Neural progenitor cell (in vitro differentiated cells): Measurements from ENCODE around the gene IL16. TPM values are rescaled to one million over a fixed set of nuclear protein-coding genes. Genes with fewer than 3 reads are reported as not detected.

ENCODE experiments used
- DNase-seq: peaks from one replicate; pipeline ENCODE4 v3.0.0-alpha.2; 2016; ENCODE audit warnings: low spot score
- H2AFZ ChIP-seq: fragments of 200-600 bp; sonication (generic); replicated peaks from 2 replicates; pipeline ENCODE4 v1.6.1; 2016; ENCODE audit warnings: antibody characterized with exemption
- H3F3A ChIP-seq: fragments of 200-600 bp; sonication (generic); 2 replicates; pipeline ENCODE4 v1.6.1; 2016; ENCODE audit warnings: antibody characterized with exemption, low read depth
- H3K27ac ChIP-seq: fragments of 200-600 bp; sonication (generic); 2 replicates; pipeline ENCODE4 v1.5.1; 2016; ENCODE audit warnings: mild to moderate bottlenecking
- H3K27me3 ChIP-seq: fragments of 200-600 bp; sonication (generic); 2 replicates; pipeline ENCODE4 v1.6.1; 2016; ENCODE audit warnings: mild to moderate bottlenecking, moderate library complexity
- H3K36me3 ChIP-seq: fragments of 200-600 bp; sonication (generic); 2 replicates; pipeline ENCODE4 v1.5.1; 2016
- H3K4me1 ChIP-seq: fragments of 200-600 bp; sonication (generic); 2 replicates; pipeline ENCODE4 v1.6.1; 2016; ENCODE audit warnings: mixed run types
- H3K4me2 ChIP-seq: fragments of 200-600 bp; sonication (generic); 2 replicates; pipeline ENCODE4 v1.6.1; 2016
- H3K4me3 ChIP-seq: fragments of 200-600 bp; sonication (generic); 2 replicates; pipeline ENCODE4 v1.5.1; 2016
- H3K79me2 ChIP-seq: fragments of 200-600 bp; sonication (generic); 2 replicates; pipeline ENCODE4 v1.6.1; 2016; ENCODE audit warnings: low read depth
- H3K9ac ChIP-seq: fragments of 200-600 bp; sonication (generic); 2 replicates; pipeline ENCODE4 v1.6.1; 2016
- H3K9me3 ChIP-seq: fragments of 200-600 bp; sonication (generic); 2 replicates; pipeline ENCODE4 v1.5.1; 2016; ENCODE audit warnings: low read depth
- H4K20me1 ChIP-seq: fragments of 200-600 bp; sonication (generic); 2 replicates; pipeline ENCODE4 v1.6.1; 2016; ENCODE audit warnings: low read depth
- H3K27ac Mint-ChIP-seq: 3 replicates; pipeline ENCODE4 v1.8.0; 2021; ENCODE audit warnings: mixed read lengths
- H3K27me3 Mint-ChIP-seq: 2 replicates; pipeline ENCODE4 v1.8.0; 2022; ENCODE audit warnings: low read depth, mild to moderate bottlenecking, inconsistent platforms, moderate library complexity, mixed read lengths; ENCODE audit not compliant: insufficient read depth
- H3K36me3 Mint-ChIP-seq: 3 replicates; pipeline ENCODE4 v1.8.0; 2021; ENCODE audit warnings: mixed read lengths
- H3K4me1 Mint-ChIP-seq: 3 replicates; pipeline ENCODE4 v1.8.0; 2021; ENCODE audit warnings: mixed read lengths
- H3K4me3 Mint-ChIP-seq: 3 replicates; pipeline ENCODE4 v1.8.0; 2021; ENCODE audit warnings: mild to moderate bottlenecking, moderate library complexity, mixed read lengths
- H3K9me3 Mint-ChIP-seq: 3 replicates; pipeline ENCODE4 v1.8.0; 2020; ENCODE audit warnings: mixed read lengths
- EZH2 ChIP-seq: fragments of 200-600 bp; sonication (generic); IDR thresholded peaks from 2 replicates; pipeline ENCODE4 v1.6.1; 2017; ENCODE audit warnings: antibody characterized with exemption, mild to moderate bottlenecking, moderate library complexity
- EZH2phosphoT487 ChIP-seq: fragments of 200-600 bp; sonication (generic); IDR thresholded peaks from 2 replicates; pipeline ENCODE4 v1.6.1; 2017; ENCODE audit warnings: antibody characterized with exemption
- total RNA-seq: library from RNA; depleted of rRNA; stranded (reverse); fragments of >200 nt; gene quantifications from 2 replicates; pipeline ENCODE4 v1.2.3, GENCODE V29; 2015; ENCODE audit warnings: low replicate concordance
- TF ChIP-seq, protein P1 (sequence below): fragments of 200-600 bp; sonication (generic); IDR thresholded peaks from 2 replicates; pipeline ENCODE4 v1.5.1; 2017; ENCODE audit warnings: antibody characterized with exemption, mild to moderate bottlenecking

Gene IL16
- total RNA-seq, 1 donor from 2014 or later = not detected

DNA sequence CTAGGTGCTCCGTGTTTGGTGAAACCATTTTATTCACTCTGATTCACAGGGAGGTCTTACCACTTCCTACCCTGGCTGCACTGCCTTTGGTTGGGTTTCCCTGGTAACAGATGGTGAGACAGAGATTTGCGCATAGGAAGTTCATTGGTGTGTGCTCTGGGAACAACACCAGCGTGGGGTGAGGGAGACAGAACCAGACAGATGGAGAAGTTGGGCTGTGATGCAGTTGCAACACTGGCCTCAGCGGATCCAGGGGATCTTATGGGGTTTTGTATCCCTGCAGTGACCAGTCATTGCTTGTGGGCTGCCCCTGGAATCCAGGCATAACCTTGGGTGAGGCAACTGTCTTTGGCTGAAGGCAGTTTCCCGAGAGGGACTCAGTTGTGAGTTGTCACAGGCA, 12.5 kb upstream of the IL16 start:
- Mint-ChIP-seq H3K4me1 (peaks cover 19% of the 10 kb centered on the region), H3K4me3 (no peak overlapping the region), H3K36me3 (no peaks in the 10 kb centered on the region), H3K27ac (no peak overlapping the region), H3K9me3 (no peaks in the 10 kb centered on the region), H3K27me3 (peaks cover 3% of the 10 kb centered on the region)
- Histone ChIP-seq H3K4me3 (no peak overlapping the region), H2AFZ (no peak overlapping the region), H3K27ac (no peak overlapping the region), H3K4me1 (peaks cover 18% of the 10 kb centered on the region), H3K4me2 (no peak overlapping the region), H3F3A (no peaks in the 10 kb centered on the region), H3K9ac (no peak overlapping the region), H3K36me3 (no peaks in the 10 kb centered on the region), H3K9me3 (no peaks in the 10 kb centered on the region), H3K79me2 (no peaks in the 10 kb centered on the region), H3K27me3 (no peaks in the 10 kb centered on the region), H4K20me1 (no peaks in the 10 kb centered on the region)
- TF ChIP-seq EZH2phosphoT487 (no peak), EZH2 (no peak)
- TF ChIP-seq, protein P1, sequence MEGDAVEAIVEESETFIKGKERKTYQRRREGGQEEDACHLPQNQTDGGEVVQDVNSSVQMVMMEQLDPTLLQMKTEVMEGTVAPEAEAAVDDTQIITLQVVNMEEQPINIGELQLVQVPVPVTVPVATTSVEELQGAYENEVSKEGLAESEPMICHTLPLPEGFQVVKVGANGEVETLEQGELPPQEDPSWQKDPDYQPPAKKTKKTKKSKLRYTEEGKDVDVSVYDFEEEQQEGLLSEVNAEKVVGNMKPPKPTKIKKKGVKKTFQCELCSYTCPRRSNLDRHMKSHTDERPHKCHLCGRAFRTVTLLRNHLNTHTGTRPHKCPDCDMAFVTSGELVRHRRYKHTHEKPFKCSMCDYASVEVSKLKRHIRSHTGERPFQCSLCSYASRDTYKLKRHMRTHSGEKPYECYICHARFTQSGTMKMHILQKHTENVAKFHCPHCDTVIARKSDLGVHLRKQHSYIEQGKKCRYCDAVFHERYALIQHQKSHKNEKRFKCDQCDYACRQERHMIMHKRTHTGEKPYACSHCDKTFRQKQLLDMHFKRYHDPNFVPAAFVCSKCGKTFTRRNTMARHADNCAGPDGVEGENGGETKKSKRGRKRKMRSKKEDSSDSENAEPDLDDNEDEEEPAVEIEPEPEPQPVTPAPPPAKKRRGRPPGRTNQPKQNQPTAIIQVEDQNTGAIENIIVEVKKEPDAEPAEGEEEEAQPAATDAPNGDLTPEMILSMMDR = no peak
- no peak for DNase-seq

DNA sequence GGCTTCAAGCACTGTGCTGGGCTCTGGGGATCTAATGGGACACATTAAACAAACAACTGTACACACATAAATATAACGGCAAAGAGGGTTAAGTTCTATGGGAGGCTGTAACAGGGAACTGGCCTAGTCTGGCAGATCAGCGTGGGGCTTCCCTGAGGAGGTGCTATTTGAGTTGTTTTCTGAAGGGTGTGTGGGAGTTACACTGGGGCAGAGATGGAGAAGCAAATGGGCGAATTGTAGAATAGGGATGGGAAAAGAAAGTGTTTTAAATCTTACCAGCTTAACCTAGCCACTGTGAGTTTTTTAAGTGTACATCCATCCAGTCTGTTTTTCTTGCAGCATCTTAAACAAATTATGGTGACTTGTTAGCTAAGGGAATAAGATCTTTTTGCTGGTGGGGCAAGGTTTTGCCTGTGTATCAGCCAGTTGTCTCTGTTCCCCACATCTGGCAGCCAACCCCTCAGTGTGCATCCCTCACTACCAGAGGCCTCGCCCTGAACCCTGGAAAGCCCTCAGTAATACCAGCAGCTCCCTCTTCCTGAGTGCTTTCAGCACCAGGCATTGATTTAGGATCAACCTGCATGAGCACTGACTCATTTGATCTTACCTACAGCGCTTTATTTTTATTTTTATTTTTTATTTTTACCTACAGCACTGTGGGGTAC, 10.9 kb upstream of the IL16 start:
- Histone ChIP-seq H3K79me2 (no peaks in the 10 kb centered on the region), H3K27me3 (no peaks in the 10 kb centered on the region), H3K4me1 (peaks cover 18% of the 10 kb centered on the region), H3K27ac (no peak overlapping the region), H3K4me3 (no peak overlapping the region), H3F3A (no peaks in the 10 kb centered on the region), H3K4me2 (no peak overlapping the region), H3K36me3 (no peaks in the 10 kb centered on the region), H2AFZ (no peak overlapping the region), H3K9me3 (no peaks in the 10 kb centered on the region), H3K9ac (no peak overlapping the region), H4K20me1 (no peaks in the 10 kb centered on the region)
- Mint-ChIP-seq H3K27ac (no peak overlapping the region), H3K4me1 (peaks cover 22% of the 10 kb centered on the region), H3K27me3 (peaks cover 5% of the 10 kb centered on the region), H3K36me3 (no peaks in the 10 kb centered on the region), H3K9me3 (no peaks in the 10 kb centered on the region), H3K4me3 (no peak overlapping the region)
- TF ChIP-seq, protein P1 = no peak
- TF ChIP-seq EZH2phosphoT487 (no peak), EZH2 (no peak)
- no peak for DNase-seq

DNA sequence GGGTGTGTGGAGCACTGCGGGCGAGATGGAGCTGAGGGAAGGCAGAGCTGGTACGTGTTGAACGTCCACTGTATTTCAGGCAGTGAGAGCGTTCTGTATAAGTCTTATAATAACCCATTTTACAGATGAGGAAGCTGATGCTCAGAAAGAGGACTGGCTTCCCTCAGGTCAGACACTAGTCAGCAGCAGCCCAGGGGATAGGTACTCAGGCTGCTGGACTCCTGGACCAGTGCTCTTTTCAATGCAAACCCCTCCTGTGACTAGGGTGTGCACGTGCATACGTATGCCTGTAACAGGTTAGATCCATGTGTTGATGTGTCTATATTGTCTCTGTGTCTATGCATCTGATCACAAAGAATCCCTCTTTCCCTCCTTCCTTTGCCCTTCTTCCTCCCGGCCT, 8.3 kb upstream of the IL16 start:
- no peak overlapping the region for H3K9ac ChIP-seq
- peaks cover 10% of the 10 kb centered on the region for H3K4me1 Mint-ChIP-seq
- no peak overlapping the region for H2AFZ ChIP-seq
- no peaks in the 10 kb centered on the region for H3K9me3 Mint-ChIP-seq
- no peaks in the 10 kb centered on the region for H3K4me1 ChIP-seq
- DNase-seq = no peak
- H3K27ac ChIP-seq = no peak overlapping the region
- H3K36me3 ChIP-seq = no peaks in the 10 kb centered on the region
- H3K4me3 Mint-ChIP-seq = no peak overlapping the region
- no peak overlapping the region for H3K27ac Mint-ChIP-seq
- H3K27me3 ChIP-seq = no peaks in the 10 kb centered on the region
- no peaks in the 10 kb centered on the region for H4K20me1 ChIP-seq
- H3F3A ChIP-seq = no peaks in the 10 kb centered on the region
- no peaks in the 10 kb centered on the region for H3K79me2 ChIP-seq
- H3K4me2 ChIP-seq = no peak overlapping the region
- H3K27me3 Mint-ChIP-seq = peaks cover 5% of the 10 kb centered on the region
- no peaks in the 10 kb centered on the region for H3K36me3 Mint-ChIP-seq
- TF ChIP-seq EZH2phosphoT487 (no peak), EZH2 (no peak)
- TF ChIP-seq, protein P1 = no peak
- H3K4me3 ChIP-seq = no peak overlapping the region
- H3K9me3 ChIP-seq = no peaks in the 10 kb centered on the region
